ENCODE results near the gene TRIP11. TPM values are rescaled to one million over a fixed set of nuclear protein-coding genes. Genes with fewer than 3 reads are reported as not detected.

The TRIP11 gene
- total RNA-seq, 3 donors from 2014 or later (not counting 1 experiment from before 2014, with no cell fraction given), result 42.9 to 63.6 (median 49.8) TPM

- WGBS (ENCODE audit: insufficient coverage), result 83% methylated on average over 1 of the region's 1 CpG
- no peaks in the 10 kb centered on the region for H3K9me3 Mint-ChIP-seq
- no peak overlapping the region for H3K4me3 ChIP-seq (ENCODE audit: low read length)
- H3K27me3 Mint-ChIP-seq (ENCODE audit: low read depth in 2 of 2), result no peaks in the 10 kb centered on the region
- H3K27ac Mint-ChIP-seq, result peak overlapping the region; percentile 17 to 56
- ATAC-seq (no peak), DNase-seq (no peak)
- H3K36me3 Mint-ChIP-seq, result no peaks in the 10 kb centered on the region
- H3K27ac ChIP-seq (ENCODE audit: low read length), result no peak overlapping the region
- H3K4me1 ChIP-seq (ENCODE audit: control insufficient read depth, insufficient read depth, low read length), result peaks cover 4% of the 10 kb centered on the region
- peaks cover 26 to 32% of the 10 kb centered on the region in 2 donors for H3K4me1 Mint-ChIP-seq
- no peaks in the 10 kb centered on the region for H3K27me3 ChIP-seq (ENCODE audit: control insufficient read depth, insufficient read depth, low read length)
- no peaks in the 10 kb centered on the region for H3K9me3 ChIP-seq (ENCODE audit: control insufficient read depth, insufficient read depth, low read length)
- intact Hi-C loops (cut with micrococcal nuclease), result no loop called here
- no peak for TF ChIP-seq CTCF (IDR thresholded peaks at IDR 0.05)
- no peak overlapping the region for H3K4me3 Mint-ChIP-seq
- H3K36me3 ChIP-seq (ENCODE audit: control insufficient read depth, insufficient read depth, low read length), result peaks cover 17% of the 10 kb centered on the region
Measured at GRCh38 chr14:92033433-92033832, 6.4 kb downstream of the TRIP11 start.

DNA sequence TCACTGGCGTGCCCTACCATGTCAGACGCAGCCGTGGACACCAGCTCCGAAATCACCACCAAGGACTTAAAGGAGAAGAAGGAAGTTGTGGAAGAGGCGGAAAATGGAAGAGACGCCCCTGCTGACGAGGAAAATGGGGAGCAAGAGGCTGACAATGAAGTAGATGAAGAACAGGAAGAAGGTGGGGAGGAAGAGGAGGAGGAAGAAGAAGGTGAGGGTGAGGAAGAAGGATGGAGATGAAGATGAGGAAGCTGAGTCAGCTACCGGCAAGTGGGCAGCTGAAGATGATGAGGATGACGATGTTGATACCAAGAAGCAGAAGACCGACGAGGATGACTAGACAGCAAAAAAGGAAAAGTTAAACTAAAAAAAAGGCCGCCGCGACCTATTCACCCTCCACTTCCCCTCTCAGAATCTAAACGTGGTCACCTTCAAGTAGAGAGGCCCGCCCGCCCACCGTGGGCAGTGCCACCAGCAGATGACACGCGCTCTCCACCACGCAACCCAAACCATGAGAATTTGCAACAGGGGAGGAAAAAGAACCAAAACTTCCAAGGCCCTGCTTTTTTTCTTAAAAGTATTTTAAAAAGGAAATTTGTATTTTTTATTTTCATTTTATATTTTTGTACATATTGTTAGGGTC, 13.2 kb downstream of the TRIP11 start:
- no peak overlapping the region for H3K4me3 ChIP-seq (ENCODE audit: low read length)

DNA sequence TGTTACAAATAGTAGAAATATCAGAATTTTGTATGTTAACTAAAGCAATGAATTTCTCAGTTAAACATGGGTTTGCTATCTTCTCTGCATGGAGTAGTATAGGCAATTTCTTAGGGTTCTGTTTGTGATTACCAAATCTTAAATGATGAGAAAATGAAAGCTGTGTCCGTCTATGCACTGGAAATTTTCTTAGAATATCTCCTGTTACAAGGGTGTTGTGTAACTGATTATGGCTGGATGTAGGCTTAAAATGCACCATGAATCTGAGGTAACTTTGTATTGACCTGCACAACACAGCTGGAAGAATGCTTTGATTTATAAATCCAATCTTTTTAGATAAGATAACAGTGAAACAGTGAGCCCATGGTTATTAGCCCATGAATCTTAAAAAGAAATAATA, 17.8 kb downstream of the TRIP11 start:
- no peaks in the 10 kb centered on the region for H3K27me3 ChIP-seq (ENCODE audit: control insufficient read depth, insufficient read depth, low read length)
- H3K27ac ChIP-seq (ENCODE audit: low read length), result no peak overlapping the region
- H3K4me1 ChIP-seq (ENCODE audit: control insufficient read depth, insufficient read depth, low read length), result no peaks in the 10 kb centered on the region
- Mint-ChIP-seq H3K36me3 (no peaks in the 10 kb centered on the region), H3K4me1 (peaks cover 0 to 7% of the 10 kb centered on the region in 2 donors), H3K27me3 (ENCODE audit: low read depth in 2 of 2) (no peaks in the 10 kb centered on the region), H3K9me3 (no peaks in the 10 kb centered on the region), H3K4me3 (no peak overlapping the region), H3K27ac (no peak overlapping the region)
- no peak overlapping the region for H3K4me3 ChIP-seq (ENCODE audit: low read length)
- TF ChIP-seq CTCF (IDR thresholded peaks at IDR 0.05), result no peak
- DNase-seq, result no peak
- peaks cover 26% of the 10 kb centered on the region for H3K36me3 ChIP-seq (ENCODE audit: control insufficient read depth, insufficient read depth, low read length)
- no peak for ATAC-seq
- intact Hi-C loops (cut with micrococcal nuclease), result no loop called here
- 86% methylated on average over 1 of the region's 1 CpG for WGBS (ENCODE audit: insufficient coverage)
- H3K9me3 ChIP-seq (ENCODE audit: control insufficient read depth, insufficient read depth, low read length), result no peaks in the 10 kb centered on the region

More for the DNA sequence above, 13.2 kb downstream of the TRIP11 start:
- Mint-ChIP-seq H3K27ac (no peak overlapping the region), H3K4me3 (no peak overlapping the region), H3K36me3 (no peaks in the 10 kb centered on the region), H3K9me3 (no peaks in the 10 kb centered on the region), H3K4me1 (peaks cover 0 to 12% of the 10 kb centered on the region in 2 donors), H3K27me3 (ENCODE audit: low read depth in 2 of 2) (no peaks in the 10 kb centered on the region)
- no peak overlapping the region for H3K27ac ChIP-seq (ENCODE audit: low read length)
- H3K9me3 ChIP-seq (ENCODE audit: control insufficient read depth, insufficient read depth, low read length), result no peaks in the 10 kb centered on the region
- WGBS (ENCODE audit: insufficient coverage), result 83% methylated on average over 11 of the region's 21 CpGs
- DNase-seq (no peak), ATAC-seq (no peak)
- no peak for TF ChIP-seq CTCF (IDR thresholded peaks at IDR 0.05)
- H3K27me3 ChIP-seq (ENCODE audit: control insufficient read depth, insufficient read depth, low read length), result no peaks in the 10 kb centered on the region
- no peaks in the 10 kb centered on the region for H3K4me1 ChIP-seq (ENCODE audit: control insufficient read depth, insufficient read depth, low read length)
- intact Hi-C loops (cut with micrococcal nuclease), result no loop called here
- peaks cover 30% of the 10 kb centered on the region for H3K36me3 ChIP-seq (ENCODE audit: control insufficient read depth, insufficient read depth, low read length)

DNA sequence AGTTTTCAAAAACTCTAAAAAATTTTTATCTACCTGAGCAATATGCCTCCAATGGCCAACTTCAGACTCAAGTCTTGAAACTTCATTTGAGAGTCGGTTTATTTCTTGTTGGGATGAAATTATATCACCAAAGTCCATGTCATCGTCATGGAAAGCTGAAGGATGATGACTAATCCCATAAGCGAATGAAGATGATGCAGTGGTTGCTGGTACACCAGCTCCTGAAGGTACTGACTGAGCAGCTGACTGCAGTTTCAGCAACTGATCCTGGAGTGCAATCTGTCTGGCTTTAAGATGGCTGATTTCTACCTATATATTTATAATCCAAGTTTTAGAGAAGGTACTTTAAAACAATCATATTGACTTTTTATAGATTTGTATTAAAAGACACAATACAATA, 18.3 kb downstream of the TRIP11 start:
- intact Hi-C loops (cut with micrococcal nuclease), result no loop called here
- Mint-ChIP-seq H3K27me3 (ENCODE audit: low read depth in 2 of 2) (no peaks in the 10 kb centered on the region), H3K4me3 (no peak overlapping the region), H3K27ac (no peak overlapping the region), H3K9me3 (no peaks in the 10 kb centered on the region), H3K36me3 (no peaks in the 10 kb centered on the region), H3K4me1 (peaks cover 0 to 4% of the 10 kb centered on the region in 2 donors)
- Histone ChIP-seq H3K27ac (ENCODE audit: low read length) (no peak overlapping the region), H3K27me3 (ENCODE audit: control insufficient read depth, insufficient read depth, low read length) (no peaks in the 10 kb centered on the region), H3K36me3 (ENCODE audit: control insufficient read depth, insufficient read depth, low read length) (peaks cover 31% of the 10 kb centered on the region), H3K4me1 (ENCODE audit: control insufficient read depth, insufficient read depth, low read length) (no peaks in the 10 kb centered on the region), H3K9me3 (ENCODE audit: control insufficient read depth, insufficient read depth, low read length) (no peaks in the 10 kb centered on the region), H3K4me3 (ENCODE audit: low read length) (no peak overlapping the region)
- ATAC-seq, result no peak
- 100% methylated on average over 3 of the region's 3 CpGs for WGBS (ENCODE audit: insufficient coverage)
- no peak for DNase-seq
- TF ChIP-seq CTCF (IDR thresholded peaks at IDR 0.05), result no peak

Measured in natural killer cell (primary cell).